IMR-90 (cell line): Measurements from ENCODE around the gene CENATAC. TPM values are rescaled to one million over a fixed set of nuclear protein-coding genes. Genes with fewer than 3 reads are reported as not detected.

ENCODE experiments used
- ATAC-seq: fragments of 200-7000 bp; cut with Tn5 transposase; 2 replicates; pipeline ENCODE4 v1.9.1; 2020; ENCODE audit warnings: low read depth, mild to moderate bottlenecking, moderate library complexity
- BruUV-seq: library from RNA; stranded (reverse); fragments of 400-500 nt; replicated peaks from 2 replicates; lab custom pipeline; 2021; lab: Mats Ljungman, UMichigan
- CTCF ChIA-PET: fragments of 300-600 bp; formaldehyde crosslinking; extraction: SDS; loops from one replicate; lab custom pipeline; 2021; ENCODE audit warnings: antibody characterized with exemption; lab: Yijun Ruan, JAX
- POLR2A ChIA-PET: fragments of 300-600 bp; sonication (Branson Sonifier 250); formaldehyde crosslinking; loops from one replicate; lab custom pipeline; 2022; ENCODE audit warnings: antibody characterized with exemption; ENCODE audit not compliant: unreplicated experiment; lab: Charles Lee
- DNase-seq: peaks from one replicate; pipeline ENCODE4 v3.0.0; 2013
- H2AFZ ChIP-seq: replicated peaks from 2 replicates; pipeline ENCODE3; 2013; ENCODE audit warnings: low read length, mild to moderate bottlenecking; ENCODE audit not compliant: poor library complexity
- H2AK5ac ChIP-seq: 2 replicates; pipeline ENCODE4 v1.6.1; 2013; ENCODE audit warnings: low read depth, low read length, inconsistent platforms
- H2AK9ac ChIP-seq: replicated peaks from 2 replicates; pipeline ENCODE3; 2013; ENCODE audit warnings: mild to moderate bottlenecking, low read depth, low read length, moderate library complexity; ENCODE audit not compliant: poor library complexity
- H2BK120ac ChIP-seq: 2 replicates; pipeline ENCODE4 v1.6.1; 2013; ENCODE audit warnings: low read depth, low read length, inconsistent platforms
- H2BK15ac ChIP-seq: 3 replicates; pipeline ENCODE4 v1.6.1; 2013; ENCODE audit warnings: low read depth, low read length, inconsistent platforms
- H2BK20ac ChIP-seq: 2 replicates; pipeline ENCODE4 v1.6.1; 2013; ENCODE audit warnings: low read depth, mild to moderate bottlenecking, inconsistent platforms, low read length, moderate library complexity
- H2BK5ac ChIP-seq: 2 replicates; pipeline ENCODE4 v1.6.1; 2013; ENCODE audit warnings: mild to moderate bottlenecking, low read depth, low read length, inconsistent platforms; ENCODE audit not compliant: poor library complexity, severe bottlenecking
- H3K14ac ChIP-seq: replicated peaks from 2 replicates; pipeline ENCODE4 v1.6.1; 2013; ENCODE audit warnings: low read depth, low read length, inconsistent platforms
- H3K18ac ChIP-seq: 2 replicates; pipeline ENCODE4 v1.6.1; 2013; ENCODE audit warnings: low read depth, low read length, control low read depth
- H3K23ac ChIP-seq: 2 replicates; pipeline ENCODE4 v1.6.1; 2013; ENCODE audit warnings: low read depth, low read length, inconsistent platforms
- H3K27ac ChIP-seq: 2 replicates; pipeline ENCODE4 v1.5.1; 2013; ENCODE audit warnings: mild to moderate bottlenecking, control low read depth, low read length; ENCODE audit not compliant: insufficient read depth
- H3K27me3 ChIP-seq: 2 replicates; pipeline ENCODE4 v1.6.1; 2013; ENCODE audit warnings: low read length; ENCODE audit not compliant: control insufficient read depth, insufficient read depth
- H3K36me3 ChIP-seq: 2 replicates; pipeline ENCODE4 v1.6.1; 2013; ENCODE audit warnings: low read length, mixed read lengths; ENCODE audit not compliant: control insufficient read depth, insufficient read depth
- H3K4ac ChIP-seq: 2 replicates; pipeline ENCODE4 v1.6.1; 2013; ENCODE audit warnings: low read depth, low read length, inconsistent platforms
- H3K4me1 ChIP-seq: 2 replicates; pipeline ENCODE4 v1.6.1; 2013; ENCODE audit warnings: low read length, mixed read lengths; ENCODE audit not compliant: control insufficient read depth, insufficient read depth
- H3K4me2 ChIP-seq: 2 replicates; pipeline ENCODE4 v1.6.1; 2013; ENCODE audit warnings: low read depth, mild to moderate bottlenecking, control low read depth, low read length, moderate library complexity
- H3K4me3 ChIP-seq: 2 replicates; pipeline ENCODE4 v1.5.1; 2013; ENCODE audit warnings: low read depth, mild to moderate bottlenecking, control low read depth, low read length, moderate library complexity; ENCODE audit not compliant: insufficient read depth
- H3K56ac ChIP-seq: 2 replicates; pipeline ENCODE4 v1.6.1; 2013; ENCODE audit warnings: low read length, inconsistent platforms; ENCODE audit not compliant: insufficient read depth; ENCODE audit errors: extremely low read depth
- H3K79me1 ChIP-seq, 2 experiments: 2 replicates each; pipeline ENCODE4 v1.6.1; 2013; ENCODE audit warnings: low read length in 2 of 2, inconsistent platforms in 1 of 2, low read depth in 1 of 2
- H3K9ac ChIP-seq: 2 replicates; pipeline ENCODE4 v1.6.1; 2013; ENCODE audit warnings: low read depth, low read length, control low read depth
- H3K9me1 ChIP-seq: 2 replicates; pipeline ENCODE4 v1.6.1; 2013; ENCODE audit warnings: low read length, inconsistent platforms; ENCODE audit not compliant: insufficient read depth
- H3K9me3 ChIP-seq: 2 replicates; pipeline ENCODE4 v1.6.1; 2013; ENCODE audit warnings: low read length; ENCODE audit not compliant: control insufficient read depth, insufficient read depth
- H4K20me1 ChIP-seq: 2 replicates; pipeline ENCODE4 v1.6.1; 2013; ENCODE audit warnings: low read length, inconsistent platforms; ENCODE audit not compliant: insufficient read depth
- H4K5ac ChIP-seq: 2 replicates; pipeline ENCODE4 v1.6.1; 2013; ENCODE audit warnings: mild to moderate bottlenecking, low read depth, low read length, control low read depth
- H4K8ac ChIP-seq, 2 experiments: 2 replicates each; pipeline ENCODE4 v1.6.1; 2013; ENCODE audit warnings: low read depth in 2 of 2, low read length in 2 of 2, control low read depth in 1 of 2, inconsistent platforms in 1 of 2
- H4K91ac ChIP-seq: 2 replicates; pipeline ENCODE4 v1.6.1; 2013; ENCODE audit warnings: low read depth, low read length, inconsistent platforms; ENCODE audit not compliant: insufficient read depth
- BHLHE40 ChIP-seq: fragments of 150-350 bp; IDR thresholded peaks from 2 replicates; pipeline ENCODE4 v1.6.1; 2016; ENCODE audit warnings: mild to moderate bottlenecking, low read depth, low read length
- CEBPB ChIP-seq: IDR thresholded peaks from 2 replicates; pipeline ENCODE4 v1.6.1; 2012; ENCODE audit warnings: low read depth, low read length, improper control_type of control experiment
- CHD1 ChIP-seq: IDR thresholded peaks from 2 replicates; pipeline ENCODE4 v1.6.1; 2012; ENCODE audit warnings: low read depth, low read length, improper control_type of control experiment
- FOS ChIP-seq: fragments of 150-350 bp; IDR thresholded peaks from 2 replicates; pipeline ENCODE4 v1.6.1; 2016; ENCODE audit warnings: low read depth, low read length
- MAFK ChIP-seq: IDR thresholded peaks from 2 replicates; pipeline ENCODE4 v1.6.1; 2012; ENCODE audit warnings: low read depth, low read length, improper control_type of control experiment
- MAZ ChIP-seq: IDR thresholded peaks from 2 replicates; pipeline ENCODE4 v1.6.1; 2012; ENCODE audit warnings: low read depth, mild to moderate bottlenecking, low read length, improper control_type of control experiment, moderate library complexity, borderline replicate concordance
- MXI1 ChIP-seq: IDR thresholded peaks from 2 replicates; pipeline ENCODE4 v1.6.1; 2012; ENCODE audit warnings: low read depth, mild to moderate bottlenecking, low read length, moderate library complexity, borderline replicate concordance
- NFE2L2 ChIP-seq: fragments of 150-350 bp; IDR thresholded peaks from 2 replicates; pipeline ENCODE4 v1.6.1; 2016; ENCODE audit warnings: low read depth, mild to moderate bottlenecking, low read length
- POLR2A ChIP-seq: IDR thresholded peaks from 2 replicates; pipeline ENCODE4 v1.6.1; 2012; ENCODE audit warnings: mild to moderate bottlenecking, low read depth, low read length
- RAD21 ChIP-seq: IDR thresholded peaks from 2 replicates; pipeline ENCODE4 v1.6.1; 2012; ENCODE audit warnings: low read length, improper control_type of control experiment
- RCOR1 ChIP-seq: IDR thresholded peaks from 2 replicates; pipeline ENCODE4 v1.6.1; 2012; ENCODE audit warnings: mild to moderate bottlenecking, low read length, improper control_type of control experiment; ENCODE audit not compliant: insufficient replicate concordance
- RFX5 ChIP-seq: IDR thresholded peaks from 2 replicates; pipeline ENCODE4 v1.8.0; 2012; ENCODE audit warnings: low read depth, mild to moderate bottlenecking, low read length, moderate library complexity
- SMC3 ChIP-seq: fragments of 150-350 bp; IDR thresholded peaks from 2 replicates; pipeline ENCODE4 v1.6.1; 2016; ENCODE audit warnings: low read depth, mild to moderate bottlenecking, antibody characterized with exemption, low read length, moderate library complexity
- whole genome bisulfite sequencing, 2 experiments: methylation state at CpG; one replicate each; pipeline versions ENCODE4 v1.1.5 to v1.1.7; 2013; ENCODE audit warnings: missing lambda C conversion rate in 2 of 2; ENCODE audit not compliant: insufficient read length in 1 of 2; ENCODE audit errors: extremely low coverage in 2 of 2; 5-methylcytosine and 5-hydroxymethylcytosine counted together
- dilution Hi-C: fragments of 300-500 bp; cut with HindIII; formaldehyde crosslinking; loops from one replicate; pipeline ENCODE4 v1.14.3; 2018; ENCODE audit warnings: low sequenced_read_pairs; ENCODE audit not compliant: unreplicated experiment
- in situ Hi-C: fragments of 300-500 bp; cut with MboI; formaldehyde crosslinking; loops from 3 replicates; pipeline ENCODE4 v1.14.3; 2019; ENCODE audit warnings: low sequenced_read_pairs, inconsistent platforms, mixed read lengths
- intact Hi-C: fragments of 100-400 bp; cut with micrococcal nuclease; formaldehyde crosslinking; loops from 2 replicates; pipeline ENCODE4 v1.10.0; 2022
- polyA plus RNA-seq, 3 experiments: library from polyadenylated mRNA; depleted of rRNA; stranded (reverse); fragments of >200 nt; gene quantifications; 2 replicates each; pipeline ENCODE4 v1.2.3, GENCODE V29; 2012; ENCODE audit warnings: low replicate concordance in 1 of 3
- total RNA-seq: library from RNA; depleted of rRNA; stranded (reverse); fragments of >200 nt; gene quantifications from 2 replicates; pipeline ENCODE4 v1.2.3, GENCODE V29; 2012
- TF ChIP-seq, protein P1 (sequence below): fragments of 150-350 bp; IDR thresholded peaks from 2 replicates; pipeline ENCODE4 v1.6.1; 2017; ENCODE audit warnings: mild to moderate bottlenecking, antibody characterized with exemption, low read length, low read depth
- TF ChIP-seq, protein P2 (sequence below): conservative IDR thresholded peaks from 2 replicates; pipeline ENCODE4 v1.5.1; 2012; ENCODE audit warnings: mild to moderate bottlenecking, low read depth, low read length, improper control_type of control experiment
- TF ChIP-seq, protein P3 (sequence below): fragments of 150-350 bp; IDR thresholded peaks from 2 replicates; pipeline ENCODE4 v1.6.1; 2016; ENCODE audit warnings: low read depth, mild to moderate bottlenecking, low read length, moderate library complexity, borderline replicate concordance

The CENATAC gene
- total and polyA plus RNA-seq, 2 of the 4 experiments (the other 2 are of a cell fraction): 13.1 to 16.7 TPM

DNA sequence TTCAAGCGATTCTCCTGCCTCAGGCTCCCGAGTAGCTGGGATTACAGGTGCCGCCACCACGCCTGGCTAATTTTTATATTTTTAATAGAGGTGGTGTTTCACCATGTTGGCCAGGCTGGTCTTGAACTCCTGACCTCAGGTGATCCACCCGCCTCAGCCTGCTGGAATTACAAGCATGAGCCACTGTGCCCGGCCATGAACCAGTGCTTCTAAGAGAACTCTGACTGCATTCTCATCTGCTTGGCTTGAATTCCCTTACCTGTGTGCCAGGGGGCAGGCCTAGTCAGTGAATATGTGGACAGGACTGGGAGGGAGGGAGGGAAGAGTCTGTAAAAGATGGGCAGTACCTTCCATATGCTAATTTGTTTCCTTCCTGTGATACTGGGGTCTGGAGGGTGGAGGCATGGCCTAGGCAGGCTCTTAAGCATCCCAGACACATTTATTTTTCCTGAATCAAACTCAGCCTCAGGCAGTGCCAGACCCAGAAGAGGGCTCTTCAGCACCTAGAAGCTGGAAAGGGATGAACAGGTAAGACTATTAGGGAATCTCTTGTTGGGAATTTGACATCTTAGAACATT, 13.6 kb downstream of the CENATAC start:
- no peaks in the 10 kb centered on the region for H3K9me3 ChIP-seq
- no peak overlapping the region for H3K4me2 ChIP-seq
- no peak overlapping the region for H2AK5ac ChIP-seq
- H3K56ac ChIP-seq: no peak overlapping the region
- DNase-seq (no peak), ATAC-seq (no peak)
- H4K20me1 ChIP-seq: peaks cover 16% of the 10 kb centered on the region
- H3K4me3 ChIP-seq: no peak overlapping the region
- H2BK120ac ChIP-seq: no peak overlapping the region
- peaks cover 10 to 49% of the 10 kb centered on the region in 2 experiments; a peak in 3 of 4 replicates for H3K79me1 ChIP-seq
- no peak overlapping the region for H2AFZ ChIP-seq
- H3K4me1 ChIP-seq: no peaks in the 10 kb centered on the region
- in situ Hi-C loops: no loop called here
- CTCF ChIA-PET: no interaction called here
- no peaks in the 10 kb centered on the region for H3K27me3 ChIP-seq
- no peak overlapping the region for H3K4ac ChIP-seq
- no peak overlapping the region for H3K18ac ChIP-seq
- intact Hi-C loops: no loop called here
- no peak overlapping the region for H3K23ac ChIP-seq
- no peak overlapping the region for H3K9ac ChIP-seq
- no peak overlapping the region for H3K14ac ChIP-seq
- no peaks in the 10 kb centered on the region for H3K9me1 ChIP-seq
- no peak overlapping the region for H2BK20ac ChIP-seq
- WGBS, 2 experiments: no CpG with 5 or more reads among the region's 6 CpGs
- no peak overlapping the region for H4K8ac ChIP-seq
- H4K91ac ChIP-seq: no peak overlapping the region
- no peak overlapping the region for H2BK5ac ChIP-seq
- BruUV-seq: no TSS peak
- H2AK9ac ChIP-seq: no peak overlapping the region
- POLR2A ChIA-PET: no interaction called here
- TF ChIP-seq, protein P1, sequence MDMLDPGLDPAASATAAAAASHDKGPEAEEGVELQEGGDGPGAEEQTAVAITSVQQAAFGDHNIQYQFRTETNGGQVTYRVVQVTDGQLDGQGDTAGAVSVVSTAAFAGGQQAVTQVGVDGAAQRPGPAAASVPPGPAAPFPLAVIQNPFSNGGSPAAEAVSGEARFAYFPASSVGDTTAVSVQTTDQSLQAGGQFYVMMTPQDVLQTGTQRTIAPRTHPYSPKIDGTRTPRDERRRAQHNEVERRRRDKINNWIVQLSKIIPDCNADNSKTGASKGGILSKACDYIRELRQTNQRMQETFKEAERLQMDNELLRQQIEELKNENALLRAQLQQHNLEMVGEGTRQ: no peak
- TF ChIP-seq CHD1: no peak
- TF ChIP-seq, protein P2, sequence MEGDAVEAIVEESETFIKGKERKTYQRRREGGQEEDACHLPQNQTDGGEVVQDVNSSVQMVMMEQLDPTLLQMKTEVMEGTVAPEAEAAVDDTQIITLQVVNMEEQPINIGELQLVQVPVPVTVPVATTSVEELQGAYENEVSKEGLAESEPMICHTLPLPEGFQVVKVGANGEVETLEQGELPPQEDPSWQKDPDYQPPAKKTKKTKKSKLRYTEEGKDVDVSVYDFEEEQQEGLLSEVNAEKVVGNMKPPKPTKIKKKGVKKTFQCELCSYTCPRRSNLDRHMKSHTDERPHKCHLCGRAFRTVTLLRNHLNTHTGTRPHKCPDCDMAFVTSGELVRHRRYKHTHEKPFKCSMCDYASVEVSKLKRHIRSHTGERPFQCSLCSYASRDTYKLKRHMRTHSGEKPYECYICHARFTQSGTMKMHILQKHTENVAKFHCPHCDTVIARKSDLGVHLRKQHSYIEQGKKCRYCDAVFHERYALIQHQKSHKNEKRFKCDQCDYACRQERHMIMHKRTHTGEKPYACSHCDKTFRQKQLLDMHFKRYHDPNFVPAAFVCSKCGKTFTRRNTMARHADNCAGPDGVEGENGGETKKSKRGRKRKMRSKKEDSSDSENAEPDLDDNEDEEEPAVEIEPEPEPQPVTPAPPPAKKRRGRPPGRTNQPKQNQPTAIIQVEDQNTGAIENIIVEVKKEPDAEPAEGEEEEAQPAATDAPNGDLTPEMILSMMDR: no peak
- TF ChIP-seq NFE2L2: no peak
- TF ChIP-seq MAZ: no peak
- no peak for TF ChIP-seq POLR2A
- no peak for TF ChIP-seq MXI1
- no peak for TF ChIP-seq FOS
- no peak for TF ChIP-seq RFX5
- no peak for TF ChIP-seq CEBPB
- TF ChIP-seq BHLHE40: no peak
- TF ChIP-seq SMC3: no peak
- no peak for TF ChIP-seq MAFK
- TF ChIP-seq, protein P3, sequence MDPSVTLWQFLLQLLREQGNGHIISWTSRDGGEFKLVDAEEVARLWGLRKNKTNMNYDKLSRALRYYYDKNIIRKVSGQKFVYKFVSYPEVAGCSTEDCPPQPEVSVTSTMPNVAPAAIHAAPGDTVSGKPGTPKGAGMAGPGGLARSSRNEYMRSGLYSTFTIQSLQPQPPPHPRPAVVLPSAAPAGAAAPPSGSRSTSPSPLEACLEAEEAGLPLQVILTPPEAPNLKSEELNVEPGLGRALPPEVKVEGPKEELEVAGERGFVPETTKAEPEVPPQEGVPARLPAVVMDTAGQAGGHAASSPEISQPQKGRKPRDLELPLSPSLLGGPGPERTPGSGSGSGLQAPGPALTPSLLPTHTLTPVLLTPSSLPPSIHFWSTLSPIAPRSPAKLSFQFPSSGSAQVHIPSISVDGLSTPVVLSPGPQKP: no peak
- TF ChIP-seq RCOR1: no peak
- no peak for TF ChIP-seq RAD21
- H3K36me3 ChIP-seq: peaks cover 50% of the 10 kb centered on the region
- dilution Hi-C loops: no loop called here
- no peak overlapping the region for H3K27ac ChIP-seq
- H4K5ac ChIP-seq: no peak overlapping the region
- no peak overlapping the region for H2BK15ac ChIP-seq
